HCT116 (cell line): ENCODE results near the gene MRRF.

Source experiments
- POLR2A ChIP-seq: IDR thresholded peaks from 2 replicates; pipeline ENCODE4 v1.7.0; 2011; ENCODE audit warnings: borderline replicate concordance; ENCODE audit not compliant: insufficient read depth, insufficient read length; ENCODE audit errors: extremely low read depth
- POLR2AphosphoS5 ChIP-seq: IDR thresholded peaks from 2 replicates; pipeline ENCODE4 v1.6.1; 2011; ENCODE audit warnings: mild to moderate bottlenecking, low read depth, low read length, moderate library complexity
- TF ChIP-seq, protein P1 (sequence below), 3 experiments: fragments of 200-600 bp in 1 of 3; sonication (generic) in 1 of 3; IDR thresholded peaks in 2 of 3; conservative IDR thresholded peaks in 1 of 3; 2 replicates each; pipeline ENCODE4 v1.5.1; 2012 to 2017; ENCODE audit warnings: low read depth in 2 of 3, low read length in 2 of 3, antibody characterized with exemption in 1 of 3, borderline replicate concordance in 1 of 3, control low read depth in 1 of 3, mild to moderate bottlenecking in 1 of 3, mixed read lengths in 1 of 3, mixed run types in 1 of 3, moderate library complexity in 1 of 3; ENCODE audit not compliant: insufficient read depth in 1 of 3

DNA sequence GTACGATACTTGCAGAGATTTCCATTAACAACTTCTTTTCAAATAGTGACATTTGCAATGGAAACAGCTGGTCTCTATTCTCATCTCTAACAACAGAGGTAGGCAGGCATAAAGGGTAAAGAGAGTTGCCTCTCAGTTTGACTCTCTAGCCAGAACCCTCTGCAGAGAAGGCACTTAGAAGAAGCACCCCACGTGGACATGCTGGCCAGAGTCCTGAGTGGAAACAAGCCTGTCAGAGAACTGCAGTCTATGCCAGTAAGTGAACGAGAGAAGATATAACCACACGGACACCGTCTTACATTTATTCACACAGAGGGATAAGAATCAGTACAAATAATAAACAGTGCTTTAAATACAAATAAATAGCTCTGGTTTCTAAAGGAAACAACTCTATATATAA lies 25.0 kb upstream of the MRRF start:
- TF ChIP-seq POLR2A (no peak), POLR2AphosphoS5 (no peak)
- TF ChIP-seq, protein P1, sequence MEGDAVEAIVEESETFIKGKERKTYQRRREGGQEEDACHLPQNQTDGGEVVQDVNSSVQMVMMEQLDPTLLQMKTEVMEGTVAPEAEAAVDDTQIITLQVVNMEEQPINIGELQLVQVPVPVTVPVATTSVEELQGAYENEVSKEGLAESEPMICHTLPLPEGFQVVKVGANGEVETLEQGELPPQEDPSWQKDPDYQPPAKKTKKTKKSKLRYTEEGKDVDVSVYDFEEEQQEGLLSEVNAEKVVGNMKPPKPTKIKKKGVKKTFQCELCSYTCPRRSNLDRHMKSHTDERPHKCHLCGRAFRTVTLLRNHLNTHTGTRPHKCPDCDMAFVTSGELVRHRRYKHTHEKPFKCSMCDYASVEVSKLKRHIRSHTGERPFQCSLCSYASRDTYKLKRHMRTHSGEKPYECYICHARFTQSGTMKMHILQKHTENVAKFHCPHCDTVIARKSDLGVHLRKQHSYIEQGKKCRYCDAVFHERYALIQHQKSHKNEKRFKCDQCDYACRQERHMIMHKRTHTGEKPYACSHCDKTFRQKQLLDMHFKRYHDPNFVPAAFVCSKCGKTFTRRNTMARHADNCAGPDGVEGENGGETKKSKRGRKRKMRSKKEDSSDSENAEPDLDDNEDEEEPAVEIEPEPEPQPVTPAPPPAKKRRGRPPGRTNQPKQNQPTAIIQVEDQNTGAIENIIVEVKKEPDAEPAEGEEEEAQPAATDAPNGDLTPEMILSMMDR (IDR thresholded peaks at IDR 0.05 in 2 of 3, conservative IDR thresholded peaks at IDR 0.05 in 1 of 3; ENCODE audit: borderline replicate concordance in 1 of 3, insufficient read depth in 1 of 3, low read depth in 2 of 3, low read length in 2 of 3): no peak
